ENCODE results near the gene YTHDF1. TPM values are rescaled to one million over a fixed set of nuclear protein-coding genes. Genes with fewer than 3 reads are reported as not detected.

Gene YTHDF1
- polyA plus RNA-seq, 1 donor from 2014 or later = 36.9 TPM

DNA sequence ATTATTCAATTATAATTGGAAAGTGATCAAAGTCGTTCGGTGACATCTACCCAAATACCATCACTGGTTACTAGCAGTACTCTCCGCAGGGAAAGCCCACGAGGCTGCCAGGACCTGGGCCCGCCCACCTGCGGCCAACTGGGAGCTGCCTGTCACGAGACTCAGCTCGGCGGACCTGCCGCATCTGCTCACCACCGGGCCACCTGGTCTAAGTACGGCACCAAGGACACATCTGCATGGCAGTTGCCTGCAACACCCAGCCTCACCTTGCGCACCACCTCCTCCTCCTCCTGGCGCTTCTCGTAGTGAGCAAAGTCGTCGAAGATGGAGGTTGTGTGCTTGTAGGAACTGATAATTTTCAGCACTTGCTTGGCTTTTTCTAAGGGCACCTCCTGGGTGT is 13.9 kb downstream of the YTHDF1 start:
- no peaks in the 10 kb centered on the region for H3K9me2 ChIP-seq (ENCODE audit: insufficient read depth, low read length)
- TF ChIP-seq, protein P1, sequence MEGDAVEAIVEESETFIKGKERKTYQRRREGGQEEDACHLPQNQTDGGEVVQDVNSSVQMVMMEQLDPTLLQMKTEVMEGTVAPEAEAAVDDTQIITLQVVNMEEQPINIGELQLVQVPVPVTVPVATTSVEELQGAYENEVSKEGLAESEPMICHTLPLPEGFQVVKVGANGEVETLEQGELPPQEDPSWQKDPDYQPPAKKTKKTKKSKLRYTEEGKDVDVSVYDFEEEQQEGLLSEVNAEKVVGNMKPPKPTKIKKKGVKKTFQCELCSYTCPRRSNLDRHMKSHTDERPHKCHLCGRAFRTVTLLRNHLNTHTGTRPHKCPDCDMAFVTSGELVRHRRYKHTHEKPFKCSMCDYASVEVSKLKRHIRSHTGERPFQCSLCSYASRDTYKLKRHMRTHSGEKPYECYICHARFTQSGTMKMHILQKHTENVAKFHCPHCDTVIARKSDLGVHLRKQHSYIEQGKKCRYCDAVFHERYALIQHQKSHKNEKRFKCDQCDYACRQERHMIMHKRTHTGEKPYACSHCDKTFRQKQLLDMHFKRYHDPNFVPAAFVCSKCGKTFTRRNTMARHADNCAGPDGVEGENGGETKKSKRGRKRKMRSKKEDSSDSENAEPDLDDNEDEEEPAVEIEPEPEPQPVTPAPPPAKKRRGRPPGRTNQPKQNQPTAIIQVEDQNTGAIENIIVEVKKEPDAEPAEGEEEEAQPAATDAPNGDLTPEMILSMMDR (IDR thresholded peaks at IDR 0.05; ENCODE audit: poor library complexity, severe bottlenecking) = no peak
- TF ChIP-seq SMC3 (conservative IDR thresholded peaks at IDR 0.05; ENCODE audit: poor library complexity) (no peak), TAF1 (IDR thresholded peaks at IDR 0.05; ENCODE audit: low read depth) (no peak), MXI1 (conservative IDR thresholded peaks at IDR 0.05; ENCODE audit: poor library complexity, severe bottlenecking) (no peak), EZH2 (IDR thresholded peaks at IDR 0.05; ENCODE audit: borderline replicate concordance, insufficient read depth, low read length, poor library complexity, severe bottlenecking) (no peak), RAD21 (conservative IDR thresholded peaks at IDR 0.05) (no peak), EP300 (conservative IDR thresholded peaks at IDR 0.05; ENCODE audit: poor library complexity, severe bottlenecking) (no peak), POLR2AphosphoS5 (IDR thresholded peaks at IDR 0.05) (no peak)
- TF ChIP-seq, protein P2, sequence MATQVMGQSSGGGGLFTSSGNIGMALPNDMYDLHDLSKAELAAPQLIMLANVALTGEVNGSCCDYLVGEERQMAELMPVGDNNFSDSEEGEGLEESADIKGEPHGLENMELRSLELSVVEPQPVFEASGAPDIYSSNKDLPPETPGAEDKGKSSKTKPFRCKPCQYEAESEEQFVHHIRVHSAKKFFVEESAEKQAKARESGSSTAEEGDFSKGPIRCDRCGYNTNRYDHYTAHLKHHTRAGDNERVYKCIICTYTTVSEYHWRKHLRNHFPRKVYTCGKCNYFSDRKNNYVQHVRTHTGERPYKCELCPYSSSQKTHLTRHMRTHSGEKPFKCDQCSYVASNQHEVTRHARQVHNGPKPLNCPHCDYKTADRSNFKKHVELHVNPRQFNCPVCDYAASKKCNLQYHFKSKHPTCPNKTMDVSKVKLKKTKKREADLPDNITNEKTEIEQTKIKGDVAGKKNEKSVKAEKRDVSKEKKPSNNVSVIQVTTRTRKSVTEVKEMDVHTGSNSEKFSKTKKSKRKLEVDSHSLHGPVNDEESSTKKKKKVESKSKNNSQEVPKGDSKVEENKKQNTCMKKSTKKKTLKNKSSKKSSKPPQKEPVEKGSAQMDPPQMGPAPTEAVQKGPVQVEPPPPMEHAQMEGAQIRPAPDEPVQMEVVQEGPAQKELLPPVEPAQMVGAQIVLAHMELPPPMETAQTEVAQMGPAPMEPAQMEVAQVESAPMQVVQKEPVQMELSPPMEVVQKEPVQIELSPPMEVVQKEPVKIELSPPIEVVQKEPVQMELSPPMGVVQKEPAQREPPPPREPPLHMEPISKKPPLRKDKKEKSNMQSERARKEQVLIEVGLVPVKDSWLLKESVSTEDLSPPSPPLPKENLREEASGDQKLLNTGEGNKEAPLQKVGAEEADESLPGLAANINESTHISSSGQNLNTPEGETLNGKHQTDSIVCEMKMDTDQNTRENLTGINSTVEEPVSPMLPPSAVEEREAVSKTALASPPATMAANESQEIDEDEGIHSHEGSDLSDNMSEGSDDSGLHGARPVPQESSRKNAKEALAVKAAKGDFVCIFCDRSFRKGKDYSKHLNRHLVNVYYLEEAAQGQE (IDR thresholded peaks at IDR 0.05; ENCODE audit: borderline replicate concordance) = no peak
- no peak overlapping the region for H3K27ac ChIP-seq (ENCODE audit: low read length)
- no peak overlapping the region for H3K9ac ChIP-seq (ENCODE audit: low read length)
- H3K36me3 ChIP-seq (ENCODE audit: insufficient read depth, low read length) = peaks cover 6% of the 10 kb centered on the region
- no peaks in the 10 kb centered on the region for H3F3A ChIP-seq (ENCODE audit: insufficient read depth, low read length, poor library complexity, severe bottlenecking)
- no peaks in the 10 kb centered on the region for H3K9me3 ChIP-seq (ENCODE audit: low read length)
- peaks cover 10% of the 10 kb centered on the region for H3K79me2 ChIP-seq (replicated peaks; ENCODE audit: insufficient read depth, low read length)
- no peak overlapping the region for H3K4me2 ChIP-seq (ENCODE audit: low read length)
- H4K20me1 ChIP-seq (ENCODE audit: insufficient read depth) = peaks cover 9% of the 10 kb centered on the region
- no peaks in the 10 kb centered on the region for H3K27me3 ChIP-seq (ENCODE audit: insufficient read depth, low read depth, low read length)
- no peak overlapping the region for H2AFZ ChIP-seq (ENCODE audit: low read depth, low read length)
- H3K4me3 ChIP-seq (ENCODE audit: low read length) = no peak overlapping the region

DNA sequence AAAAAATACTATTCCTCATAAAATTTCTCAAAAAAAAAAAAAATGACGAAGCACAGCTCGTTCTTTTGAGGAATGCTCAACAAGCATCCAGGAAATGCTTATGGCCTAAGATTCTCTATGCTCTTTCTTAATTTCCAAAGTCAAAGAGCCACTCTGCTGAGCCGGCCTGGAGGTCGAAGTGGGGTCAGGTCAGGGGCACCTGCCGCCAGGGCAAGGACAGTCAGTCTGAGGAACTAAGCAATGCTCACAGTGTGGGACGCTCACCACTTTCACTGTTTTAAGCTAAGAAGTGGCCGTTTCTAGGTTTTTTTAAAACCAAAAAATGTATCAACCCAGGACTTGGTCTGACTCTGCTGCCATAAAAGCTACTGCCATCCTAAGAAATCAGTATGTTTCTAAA is 17.3 kb downstream of the YTHDF1 start:
- Histone ChIP-seq H3K27ac (ENCODE audit: low read length) (no peak overlapping the region), H3K27me3 (ENCODE audit: insufficient read depth, low read depth, low read length) (no peaks in the 10 kb centered on the region), H3F3A (ENCODE audit: insufficient read depth, low read length, poor library complexity, severe bottlenecking) (no peaks in the 10 kb centered on the region), H3K36me3 (ENCODE audit: insufficient read depth, low read length) (peaks cover 11% of the 10 kb centered on the region), H3K9ac (ENCODE audit: low read length) (no peak overlapping the region), H2AFZ (ENCODE audit: low read depth, low read length) (no peak overlapping the region), H3K4me3 (ENCODE audit: low read length) (no peak overlapping the region), H3K9me2 (ENCODE audit: insufficient read depth, low read length) (no peaks in the 10 kb centered on the region), H3K4me2 (ENCODE audit: low read length) (no peak overlapping the region), H4K20me1 (ENCODE audit: insufficient read depth) (peaks cover 4% of the 10 kb centered on the region), H3K9me3 (ENCODE audit: low read length) (no peaks in the 10 kb centered on the region), H3K79me2 (replicated peaks; ENCODE audit: insufficient read depth, low read length) (peaks cover 10% of the 10 kb centered on the region)
- TF ChIP-seq EZH2 (IDR thresholded peaks at IDR 0.05; ENCODE audit: borderline replicate concordance, insufficient read depth, low read length, poor library complexity, severe bottlenecking) (no peak), TAF1 (IDR thresholded peaks at IDR 0.05; ENCODE audit: low read depth) (no peak), MXI1 (conservative IDR thresholded peaks at IDR 0.05; ENCODE audit: poor library complexity, severe bottlenecking) (no peak), RAD21 (conservative IDR thresholded peaks at IDR 0.05) (no peak), SMC3 (conservative IDR thresholded peaks at IDR 0.05; ENCODE audit: poor library complexity) (no peak), EP300 (conservative IDR thresholded peaks at IDR 0.05; ENCODE audit: poor library complexity, severe bottlenecking) (no peak), POLR2AphosphoS5 (IDR thresholded peaks at IDR 0.05) (no peak)
- TF ChIP-seq, protein P1 (IDR thresholded peaks at IDR 0.05; ENCODE audit: poor library complexity, severe bottlenecking) = no peak
- TF ChIP-seq, protein P2 (IDR thresholded peaks at IDR 0.05; ENCODE audit: borderline replicate concordance) = no peak

All from neural cell (in vitro differentiated cells).